ENCODE results near the gene BMPER.

Gene BMPER

GRCh38 chr7:34124765-34125164 lies 219.4 kb downstream of the BMPER start:
- no peak overlapping the region for H3K4me3 ChIP-seq (ENCODE audit: insufficient read depth, low read length, poor library complexity, severe bottlenecking)
- no peaks in the 10 kb centered on the region for H3K9me3 ChIP-seq (ENCODE audit: insufficient read depth, low read length)
- H2AFZ ChIP-seq (ENCODE audit: low read depth, low read length, severe bottlenecking): no peak overlapping the region
- H3K9me2 ChIP-seq (replicated peaks; ENCODE audit: insufficient read depth, low read length): no peaks in the 10 kb centered on the region
- no peaks in the 10 kb centered on the region for H3K36me3 ChIP-seq (ENCODE audit: low read length)
- H3K27me3 ChIP-seq (ENCODE audit: low read length): no peaks in the 10 kb centered on the region
- H3K79me2 ChIP-seq (ENCODE audit: insufficient read depth, low read length): no peaks in the 10 kb centered on the region
- no peaks in the 10 kb centered on the region for H3F3A ChIP-seq (ENCODE audit: insufficient read depth)
- no peak overlapping the region for H3K9ac ChIP-seq (ENCODE audit: low read length)
- no peaks in the 10 kb centered on the region for H4K20me1 ChIP-seq (ENCODE audit: low read depth, low read length)
- no peak overlapping the region for H3K4me2 ChIP-seq (ENCODE audit: low read depth, low read length, poor library complexity, severe bottlenecking)
- no peak overlapping the region for H3K27ac ChIP-seq (ENCODE audit: low read depth, low read length)
- TF ChIP-seq EZH2phosphoT487 (conservative IDR thresholded peaks at IDR 0.05; ENCODE audit: low read length): no peak
- TF ChIP-seq CTCF (IDR thresholded peaks at IDR 0.05; ENCODE audit: insufficient read depth, low read length, poor library complexity, severe bottlenecking): no peak

GRCh38 chr7:34128762-34129161 lies 223.4 kb downstream of the BMPER start:
- Histone ChIP-seq H3K4me3 (ENCODE audit: insufficient read depth, low read length, poor library complexity, severe bottlenecking) (no peak overlapping the region), H3K4me2 (ENCODE audit: low read depth, low read length, poor library complexity, severe bottlenecking) (no peak overlapping the region), H3F3A (ENCODE audit: insufficient read depth) (no peaks in the 10 kb centered on the region), H2AFZ (ENCODE audit: low read depth, low read length, severe bottlenecking) (no peak overlapping the region), H3K79me2 (ENCODE audit: insufficient read depth, low read length) (no peaks in the 10 kb centered on the region), H3K9ac (ENCODE audit: low read length) (no peak overlapping the region), H3K9me2 (replicated peaks; ENCODE audit: insufficient read depth, low read length) (no peaks in the 10 kb centered on the region), H4K20me1 (ENCODE audit: low read depth, low read length) (no peaks in the 10 kb centered on the region), H3K27ac (ENCODE audit: low read depth, low read length) (no peak overlapping the region), H3K9me3 (ENCODE audit: insufficient read depth, low read length) (no peaks in the 10 kb centered on the region), H3K27me3 (ENCODE audit: low read length) (no peaks in the 10 kb centered on the region), H3K36me3 (ENCODE audit: low read length) (no peaks in the 10 kb centered on the region)
- TF ChIP-seq CTCF (IDR thresholded peaks at IDR 0.05; ENCODE audit: insufficient read depth, low read length, poor library complexity, severe bottlenecking): no peak
- no peak for TF ChIP-seq EZH2phosphoT487 (conservative IDR thresholded peaks at IDR 0.05; ENCODE audit: low read length)

- no peaks in the 10 kb centered on the region for H3K9me3 ChIP-seq (ENCODE audit: insufficient read depth, low read length)
- no peaks in the 10 kb centered on the region for H3K9me2 ChIP-seq (replicated peaks; ENCODE audit: insufficient read depth, low read length)
- H3K79me2 ChIP-seq (ENCODE audit: insufficient read depth, low read length): no peaks in the 10 kb centered on the region
- no peak overlapping the region for H3K27ac ChIP-seq (ENCODE audit: low read depth, low read length)
- H3K9ac ChIP-seq (ENCODE audit: low read length): no peak overlapping the region
- H2AFZ ChIP-seq (ENCODE audit: low read depth, low read length, severe bottlenecking): no peak overlapping the region
- no peak overlapping the region for H3K4me3 ChIP-seq (ENCODE audit: insufficient read depth, low read length, poor library complexity, severe bottlenecking)
- no peaks in the 10 kb centered on the region for H4K20me1 ChIP-seq (ENCODE audit: low read depth, low read length)
- no peak overlapping the region for H3K4me2 ChIP-seq (ENCODE audit: low read depth, low read length, poor library complexity, severe bottlenecking)
- TF ChIP-seq CTCF (IDR thresholded peaks at IDR 0.05; ENCODE audit: insufficient read depth, low read length, poor library complexity, severe bottlenecking): no peak
- TF ChIP-seq EZH2phosphoT487 (conservative IDR thresholded peaks at IDR 0.05; ENCODE audit: low read length): no peak
- no peaks in the 10 kb centered on the region for H3K27me3 ChIP-seq (ENCODE audit: low read length)
- H3K36me3 ChIP-seq (ENCODE audit: low read length): no peaks in the 10 kb centered on the region
- H3F3A ChIP-seq (ENCODE audit: insufficient read depth): no peaks in the 10 kb centered on the region
Measured at GRCh38 chr7:34130558-34131295, 225.4 kb downstream of the BMPER start.
